HG02973 (cell line): ENCODE measurements around the gene LSAMP.

Experiments
- ATAC-seq: cut with Tn5 transposase; IDR thresholded peaks from one replicate; pipeline ENCODE4 v1.9.1; 2021; ENCODE audit warnings: moderate library complexity; ENCODE audit not compliant: unreplicated experiment

LSAMP gene

GRCh38 chr3:116445311-116445841 is at the start of gene LSAMP:
Gene LSAMP (minus strand): TSS chr3:116445487.
- ATAC-seq, result no peak

GRCh38 chr3:116492379-116492778 is 47.1 kb upstream of the LSAMP start:
- no peak for ATAC-seq

GRCh38 chr3:116483135-116483534 is 37.8 kb upstream of the LSAMP start:
- ATAC-seq, result no peak

- ATAC-seq, result no peak
These were observed 31.4 kb upstream of the LSAMP start for GRCh38 chr3:116476691-116477090.

- no peak for ATAC-seq
These were observed 29.5 kb upstream of the LSAMP start for GRCh38 chr3:116474801-116475200.

- no peak for ATAC-seq
These were observed 28.9 kb upstream of the LSAMP start for GRCh38 chr3:116474032-116474780.

GRCh38 chr3:116473602-116474001 is 28.3 kb upstream of the LSAMP start:
- ATAC-seq, result no peak

GRCh38 chr3:116470605-116471197 is 25.4 kb upstream of the LSAMP start:
- ATAC-seq, result no peak

GRCh38 chr3:116469546-116469945 is 24.3 kb upstream of the LSAMP start:
- ATAC-seq, result no peak

GRCh38 chr3:116464276-116464798 is 19.1 kb upstream of the LSAMP start:
- no peak for ATAC-seq

GRCh38 chr3:116453666-116454346 is 8.5 kb upstream of the LSAMP start:
- ATAC-seq, result no peak

GRCh38 chr3:116449546-116450350 is 4.5 kb upstream of the LSAMP start:
- no peak for ATAC-seq

- no peak for ATAC-seq
These were observed 703 bp upstream of the LSAMP start for GRCh38 chr3:116445990-116446389.

- ATAC-seq, result no peak
These were observed 422 bp downstream of the LSAMP start for GRCh38 chr3:116444819-116445310.

- no peak for ATAC-seq
These were observed 1.1 kb downstream of the LSAMP start for GRCh38 chr3:116444115-116444747.

- no peak for ATAC-seq
These were observed 2.1 kb downstream of the LSAMP start for GRCh38 chr3:116443191-116443661.

- no peak for ATAC-seq
These were observed 2.8 kb downstream of the LSAMP start for GRCh38 chr3:116442331-116443021.

- ATAC-seq, result no peak
These were observed 3.6 kb downstream of the LSAMP start for GRCh38 chr3:116441652-116442051.

GRCh38 chr3:116440196-116440595 is 5.1 kb downstream of the LSAMP start:
- ATAC-seq, result no peak
